HepG2 (cell line): ENCODE measurements around the gene TP53TG5. TPM values are rescaled to one million over a fixed set of nuclear protein-coding genes. Genes with fewer than 3 reads are reported as not detected.
A peak's percentile ranks its signal among the peaks of the same experiment; 100 is the strongest.

Experiments used
- EEA1 ChIP-seq: sonication (generic); formaldehyde crosslinking; IDR thresholded peaks from 2 replicates; pipeline ENCODE4 v1.5.1; 2020; ENCODE audit warnings: mild to moderate bottlenecking, missing genetic modification reagents, borderline replicate concordance
- FUBP1 ChIP-seq: sonication (generic); formaldehyde crosslinking; IDR thresholded peaks from 2 replicates; pipeline ENCODE4 v1.5.1; 2020; ENCODE audit warnings: missing genetic modification reagents, mild to moderate bottlenecking, borderline replicate concordance
- IKZF1 ChIP-seq: fragments of 450-650 bp; IDR thresholded peaks from 2 replicates; pipeline ENCODE4 v1.7.1; 2016
- MTF1 ChIP-seq: sonication (generic); formaldehyde crosslinking; IDR thresholded peaks from 2 replicates; pipeline ENCODE4 v1.5.0; 2020; ENCODE audit warnings: missing genetic modification reagents
- NPAS2 ChIP-seq: sonication (generic); formaldehyde crosslinking; IDR thresholded peaks from 2 replicates; pipeline ENCODE4 v1.8.0; 2022; ENCODE audit warnings: mild to moderate bottlenecking, missing genetic modification reagents, borderline replicate concordance
- POLR2AphosphoS5 ChIP-seq: IDR thresholded peaks from 2 replicates; pipeline ENCODE4 v1.6.1; 2012; ENCODE audit warnings: low read depth, low read length
- STAG1 ChIP-seq: sonication (generic); formaldehyde crosslinking; IDR thresholded peaks from 2 replicates; pipeline ENCODE4 v1.4.0; 2020; ENCODE audit warnings: missing genetic modification reagents
- THRA ChIP-seq: sonication (generic); formaldehyde crosslinking; IDR thresholded peaks from 2 replicates; pipeline ENCODE4 v1.4.0; 2020; ENCODE audit warnings: missing genetic modification reagents, borderline replicate concordance
- ZNF205 ChIP-seq: IDR thresholded peaks from 2 replicates; pipeline ENCODE4 v1.6.1; 2018; ENCODE audit warnings: missing biosample characterization, missing genetic modification reagents
- ZNF256 ChIP-seq: sonication (generic); formaldehyde crosslinking; conservative IDR thresholded peaks from 2 replicates; pipeline ENCODE4 v1.4.0; 2020; ENCODE audit warnings: missing genetic modification reagents
- ZNF275 ChIP-seq: sonication (generic); formaldehyde crosslinking; IDR thresholded peaks from 2 replicates; pipeline ENCODE4 v1.8.0; 2022; ENCODE audit warnings: missing genetic modification reagents, mild to moderate bottlenecking, inconsistent platforms, borderline replicate concordance
- ZNF329 ChIP-seq: sonication (generic); formaldehyde crosslinking; IDR thresholded peaks from 2 replicates; pipeline ENCODE4 v1.9.0; 2021; ENCODE audit warnings: low read depth, mild to moderate bottlenecking, missing genetic modification reagents
- ZNF407 ChIP-seq: sonication (generic); formaldehyde crosslinking; IDR thresholded peaks from one replicate; pipeline ENCODE4 v1.5.1; 2020; ENCODE audit warnings: mild to moderate bottlenecking, missing genetic modification reagents; ENCODE audit errors: not compliant biosample characterization
- ZNF44 ChIP-seq: sonication (generic); formaldehyde crosslinking; IDR thresholded peaks from 2 replicates; pipeline ENCODE4 v1.5.1; 2020; ENCODE audit warnings: mild to moderate bottlenecking, missing genetic modification reagents
- ZSCAN9 ChIP-seq: IDR thresholded peaks from 2 replicates; pipeline ENCODE4 v1.6.1; 2016; ENCODE audit warnings: borderline replicate concordance
- polyA plus RNA-seq, 8 experiments: library from polyadenylated mRNA; depleted of rRNA in 3 of 8; stranded (reverse) in 7 of 8; unstranded in 1 of 8; fragments of >200 nt; fragmentation: Illumina TruSeq in 4 of 8; extraction: Trizol in 4 of 8; gene quantifications; 2 replicates each; pipeline versions ENCODE4 v1.2.1 to v1.2.3, GENCODE V29; 2011 to 2016; ENCODE audit warnings: low read depth in 4 of 8, missing spikeins in 1 of 8, mixed read lengths in 1 of 8; ENCODE audit not compliant: insufficient read depth in 1 of 8
- total RNA-seq, 5 experiments: library from RNA; depleted of rRNA; stranded (reverse); fragments of >200 nt; fragmentation: Illumina TruSeq; extraction: Trizol; gene quantifications; 2 replicates each; pipeline ENCODE4 v1.2.3, GENCODE V29; 2016; ENCODE audit warnings: low read depth in 1 of 5

Gene TP53TG5
- total and polyA plus RNA-seq, 2 of the 13 experiments (the other 11 are each of a cell fraction or from before 2014, with no cell fraction given) = 0.11 TPM; not detected in 1

GRCh38 chr20:45347936-45348778 is 30.0 kb downstream of the TP53TG5 start, which contains the start of gene SDC4 (continued):
- 0 out of 2 replicates have a peak, but pooled peaks have one; percentile 23 for TF ChIP-seq ZNF44 (CRISPR knock-in tag)
- TF ChIP-seq ZSCAN9 (CRISPR knock-in tag) = peak; percentile 39; the same call in 1 of the 2 replicates
- no peak for TF ChIP-seq IKZF1
- TF ChIP-seq ZNF407 (CRISPR knock-in tag) = peak; percentile 66
- peak; percentile 71; the same call in 1 of the 2 replicates for TF ChIP-seq ZNF329 (CRISPR knock-in tag)
- TF ChIP-seq THRA = 0 out of 2 replicates have a peak, but pooled peaks have one; percentile 37
- no peak for TF ChIP-seq MTF1 (CRISPR knock-in tag)
- TF ChIP-seq FUBP1 (CRISPR knock-in tag) = 0 out of 2 replicates have a peak, but pooled peaks have one; percentile 20
- no peak for TF ChIP-seq ZNF256 (CRISPR knock-in tag)
- peak; percentile 97 for TF ChIP-seq POLR2AphosphoS5
- peak; percentile 33; the same call in 1 of the 2 replicates for TF ChIP-seq ZNF275 (CRISPR knock-in tag)
- no peak for TF ChIP-seq NPAS2 (CRISPR knock-in tag)
- TF ChIP-seq ZNF205 (CRISPR knock-in tag) = peak; percentile 56; the same call in 1 of the 2 replicates
- peak; percentile 21; the same call in 1 of the 2 replicates for TF ChIP-seq STAG1 (CRISPR knock-in tag)
- TF ChIP-seq EEA1 (CRISPR knock-in tag) = peak; percentile 87; the same call in 1 of the 2 replicates
